ENCODE data around the gene IPO8.
"Not testable (repeated sequence)": the region's sequence is repeated elsewhere in the genome, so short reads cannot be mapped to it uniquely, and the experiment has no call there.

- TF ChIP-seq CTCF, POLR2A, POLR2AphosphoS5 (IDR thresholded peaks at IDR 0.05): not testable (repeated sequence)
Observed at GRCh38 chr12:30604302-30604701, 91.4 kb downstream of the IPO8 start.

Measured in breast epithelium (tissue), 3 donors.